GM11168 (cell line): Measurements from ENCODE around the gene HCAR2.
"Not testable (repeated sequence)": the region's sequence is repeated elsewhere in the genome, so short reads cannot be mapped to it uniquely, and the experiment has no call there.

ENCODE experiments used
- in situ Hi-C: fragments of 300-500 bp; cut with MboI; formaldehyde crosslinking; loops from one replicate; pipeline ENCODE4 v1.12.0; 2022; ENCODE audit warnings: low sequenced_read_pairs; ENCODE audit not compliant: unreplicated experiment

The HCAR2 gene

DNA sequence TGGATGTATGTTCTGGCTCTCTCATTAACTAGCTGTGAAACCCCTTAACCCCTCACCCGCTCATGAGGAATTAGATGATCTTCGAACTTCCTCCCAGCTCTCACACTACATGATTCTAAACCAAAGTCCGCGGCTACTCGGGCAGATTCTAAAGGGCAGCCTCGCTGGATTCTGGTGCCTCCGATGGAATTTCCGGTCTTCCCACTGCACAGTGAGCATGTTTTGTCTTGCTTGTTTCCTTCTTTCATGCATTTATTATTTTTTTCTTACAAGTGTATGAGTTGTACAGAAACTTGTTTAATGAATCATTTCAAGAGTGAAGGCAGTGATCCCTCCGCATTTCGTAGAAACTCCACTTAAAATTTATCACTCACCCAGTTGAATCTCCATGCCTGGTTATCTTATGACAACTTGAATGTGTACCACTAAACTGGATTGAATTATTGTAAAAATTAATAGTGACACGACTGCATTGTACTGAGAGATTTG, 17.9 kb upstream of the HCAR2 start:
- in situ Hi-C loops, result no loop called here

DNA sequence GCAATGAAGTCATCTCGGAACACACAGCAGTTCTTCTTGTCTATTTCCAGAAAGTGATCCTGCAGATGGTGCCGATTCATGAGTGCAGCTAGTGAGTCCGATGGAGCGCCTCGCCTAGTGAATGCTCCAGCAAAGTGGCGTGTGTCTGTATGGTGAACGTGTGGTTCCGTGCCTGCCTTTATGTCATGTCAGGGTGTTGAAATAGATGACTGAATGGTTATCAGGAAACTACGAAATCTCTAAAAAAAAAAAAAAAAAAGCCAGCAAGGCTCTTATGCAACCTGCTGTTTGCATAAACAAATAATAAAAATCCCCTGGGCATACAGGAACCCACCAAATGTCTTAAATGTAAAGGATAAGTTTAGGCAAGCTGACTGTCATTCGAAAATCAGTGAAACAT, 13.5 kb upstream of the HCAR2 start, which contains the start of gene HCAR3:
Gene HCAR3, minus strand, starts transcription at position 154 of the 400 bp plus-strand sequence. Its CDS starts 74 bp downstream, at position 80.
- in situ Hi-C loops, result not testable (repeated sequence)

DNA sequence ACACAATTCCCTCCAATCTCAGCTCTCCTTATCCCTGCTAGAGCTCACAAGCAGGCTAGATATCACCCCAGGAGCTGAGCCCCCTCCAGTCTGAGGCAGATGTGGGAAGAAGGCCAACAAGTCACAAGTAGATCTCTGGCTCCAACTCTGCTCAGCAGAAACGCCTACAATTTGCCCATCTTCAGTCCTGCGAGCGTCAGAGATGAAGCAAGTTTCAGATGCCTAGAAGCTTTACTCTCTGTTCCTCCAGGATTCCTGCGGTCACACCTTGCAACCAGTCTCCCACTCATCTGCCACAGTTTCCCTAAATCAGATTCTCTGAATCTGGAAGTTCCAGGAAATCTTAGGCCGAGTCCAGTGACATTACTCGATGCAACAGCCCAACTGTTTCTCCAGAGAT, 12.1 kb upstream of the HCAR2 start:
- in situ Hi-C loops, result not testable (repeated sequence)

DNA sequence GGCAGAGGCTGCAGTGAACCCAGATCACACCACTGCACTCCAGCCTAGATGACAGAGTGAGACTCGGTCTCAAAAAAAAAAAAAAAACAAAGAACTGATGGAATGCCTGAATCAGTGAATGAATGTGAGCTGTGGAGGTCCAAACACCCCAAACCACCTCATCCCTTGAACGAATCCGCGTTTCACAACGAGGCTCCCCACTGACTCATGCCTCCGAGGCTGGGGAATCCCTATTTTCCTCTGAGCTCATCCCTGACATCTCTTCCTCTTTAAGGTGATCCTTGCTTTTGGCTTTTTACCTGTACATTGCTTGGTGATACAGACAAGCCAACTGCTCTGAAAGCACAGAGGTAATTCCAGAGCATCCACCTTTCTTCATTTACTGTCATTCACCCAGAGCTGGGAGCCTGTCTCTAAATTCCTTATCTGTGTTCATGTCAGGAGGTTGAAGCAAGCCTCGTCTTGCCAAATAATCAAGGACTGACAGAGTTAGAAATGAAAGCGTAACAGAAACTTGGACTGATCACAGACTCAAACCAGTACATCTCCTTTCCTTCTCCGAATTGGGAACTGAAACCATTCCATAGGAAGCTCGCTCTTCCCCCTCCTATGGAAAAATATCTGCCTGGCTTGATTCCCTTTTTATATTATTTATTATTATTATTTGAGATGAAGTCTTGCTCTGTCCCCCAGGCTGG, 10.5 kb upstream of the HCAR2 start:
- in situ Hi-C loops, result not testable (repeated sequence)

DNA sequence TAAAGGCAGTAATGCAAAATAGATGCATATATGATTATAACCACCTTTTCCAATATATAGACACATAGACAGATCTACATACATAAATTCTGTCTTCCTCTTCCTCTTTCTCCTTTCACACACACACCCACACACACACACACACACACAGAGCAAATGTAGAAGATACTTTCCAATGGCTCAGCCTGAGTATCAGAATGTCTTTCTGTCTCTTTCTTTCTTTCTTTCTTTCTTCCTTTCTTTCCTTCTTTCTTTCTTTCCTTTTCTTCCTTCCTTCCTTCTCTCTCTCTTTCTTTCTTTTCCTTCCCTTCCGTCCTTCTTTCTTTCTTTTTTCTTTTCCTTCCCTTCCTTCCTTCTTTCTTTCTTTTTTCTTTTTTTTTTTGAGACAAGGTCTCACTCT, 8.1 kb upstream of the HCAR2 start:
- in situ Hi-C loops, result not testable (repeated sequence)

DNA sequence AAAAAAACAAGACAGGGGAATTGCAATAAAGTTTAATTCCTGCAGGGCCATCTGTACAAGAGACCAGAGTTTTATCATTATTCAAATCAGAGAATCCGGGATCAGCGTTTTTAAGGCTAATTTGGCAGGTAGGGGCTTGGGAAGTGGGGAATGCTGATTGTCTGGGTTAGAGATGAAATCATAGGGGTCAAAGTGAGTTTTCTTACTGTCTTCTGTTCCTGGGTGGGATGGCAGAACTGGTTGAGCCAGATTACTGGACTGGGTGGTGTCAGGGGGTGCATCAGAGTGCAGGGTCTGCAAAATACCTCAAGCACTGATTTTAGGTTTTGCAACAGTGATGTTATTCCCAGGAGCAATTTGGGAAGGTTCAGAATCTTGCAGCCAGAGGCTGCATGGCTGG, 7.2 kb upstream of the HCAR2 start:
- in situ Hi-C loops, result not testable (repeated sequence)

DNA sequence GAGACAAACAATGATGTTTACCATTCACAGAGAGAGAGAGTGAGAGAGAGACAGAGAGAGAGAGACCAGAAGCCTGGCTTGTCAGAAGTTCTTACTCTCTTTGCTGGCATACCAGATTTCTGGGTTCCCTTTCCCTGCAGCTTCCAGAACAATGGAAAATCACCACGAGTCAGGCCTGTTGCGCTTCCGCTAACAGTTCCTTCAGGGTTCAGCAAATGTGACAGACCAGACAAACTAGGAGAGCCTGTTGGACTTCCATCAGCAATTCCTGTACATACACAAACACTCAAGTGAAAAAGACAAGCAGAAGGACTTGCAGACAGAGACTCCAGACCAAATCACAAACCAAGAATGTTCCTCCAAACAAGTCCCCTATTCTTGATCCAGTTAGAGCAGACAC, 6.1 kb upstream of the HCAR2 start:
- in situ Hi-C loops, result not testable (repeated sequence)

DNA sequence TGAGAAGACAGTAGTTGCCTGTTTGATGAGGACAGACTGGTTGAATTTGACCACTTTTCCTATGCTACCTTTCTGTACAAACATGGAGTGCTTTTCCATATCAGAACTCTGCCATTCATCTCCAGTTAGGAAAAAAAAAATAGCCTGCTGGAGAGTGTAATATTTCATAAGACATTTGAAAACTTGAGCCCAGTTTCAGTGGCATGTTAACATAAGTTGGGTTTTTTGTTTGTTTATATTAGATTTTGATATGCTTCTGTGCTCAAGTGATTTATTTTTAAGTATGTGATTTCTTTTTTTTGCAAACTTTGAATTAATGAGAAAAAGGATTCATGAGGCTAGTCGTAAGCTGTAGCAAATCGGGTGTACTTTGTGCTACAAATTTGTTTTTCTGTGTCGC, 684 bp upstream of the HCAR2 start:
- in situ Hi-C loops, result not testable (repeated sequence)

DNA sequence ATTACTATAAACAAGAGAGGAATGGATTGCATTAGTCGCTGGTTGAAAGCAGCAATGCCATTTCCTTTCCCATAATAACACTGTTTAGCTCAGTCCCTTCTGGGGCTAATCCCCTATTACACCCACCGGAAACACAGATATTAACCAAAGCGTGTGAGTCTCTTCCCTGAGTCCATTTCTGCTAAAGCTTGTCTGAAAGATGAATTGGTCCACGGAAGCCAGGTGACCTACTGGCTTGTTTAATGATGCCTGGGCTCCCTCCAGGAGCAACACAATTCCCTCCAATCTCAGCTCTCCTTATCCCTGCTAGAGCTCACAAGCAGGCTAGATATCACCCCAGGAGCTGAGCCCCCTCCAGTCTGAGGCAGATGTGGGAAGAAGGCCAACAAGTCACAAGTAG, 1.7 kb downstream of the HCAR2 start:
- in situ Hi-C loops, result not testable (repeated sequence)

DNA sequence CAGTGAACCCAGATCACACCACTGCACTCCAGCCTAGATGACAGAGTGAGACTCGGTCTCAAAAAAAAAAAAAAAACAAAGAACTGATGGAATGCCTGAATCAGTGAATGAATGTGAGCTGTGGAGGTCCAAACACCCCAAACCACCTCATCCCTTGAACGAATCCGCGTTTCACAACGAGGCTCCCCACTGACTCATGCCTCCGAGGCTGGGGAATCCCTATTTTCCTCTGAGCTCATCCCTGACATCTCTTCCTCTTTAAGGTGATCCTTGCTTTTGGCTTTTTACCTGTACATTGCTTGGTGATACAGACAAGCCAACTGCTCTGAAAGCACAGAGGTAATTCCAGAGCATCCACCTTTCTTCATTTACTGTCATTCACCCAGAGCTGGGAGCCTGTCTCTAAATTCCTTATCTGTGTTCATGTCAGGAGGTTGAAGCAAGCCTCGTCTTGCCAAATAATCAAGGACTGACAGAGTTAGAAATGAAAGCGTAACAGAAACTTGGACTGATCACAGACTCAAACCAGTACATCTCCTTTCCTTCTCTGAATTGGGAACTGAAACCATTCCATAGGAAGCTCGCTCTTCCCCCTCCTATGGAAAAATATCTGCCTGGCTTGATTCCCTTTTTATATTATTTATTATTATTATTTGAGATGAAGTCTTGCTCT, 3.0 kb downstream of the HCAR2 start:
- in situ Hi-C loops, result not testable (repeated sequence)

DNA sequence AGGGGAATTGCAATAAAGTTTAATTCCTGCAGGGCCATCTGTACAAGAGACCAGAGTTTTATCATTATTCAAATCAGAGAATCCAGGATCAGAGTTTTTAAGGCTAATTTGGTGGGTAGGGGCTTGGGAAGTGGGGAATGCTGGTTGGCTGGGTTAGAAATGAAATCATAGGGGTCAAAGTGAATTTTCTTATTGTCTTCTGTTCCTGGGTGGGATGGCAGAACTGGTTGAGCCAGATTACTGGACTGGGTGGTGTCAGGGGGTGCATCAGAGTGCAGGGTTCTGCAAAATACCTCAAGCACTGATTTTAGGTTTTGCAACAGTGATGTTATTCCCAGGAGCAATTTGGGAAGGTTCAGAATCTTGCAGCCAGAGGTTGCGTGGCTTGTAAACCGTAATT, 6.2 kb downstream of the HCAR2 start:
- in situ Hi-C loops, result not testable (repeated sequence)

DNA sequence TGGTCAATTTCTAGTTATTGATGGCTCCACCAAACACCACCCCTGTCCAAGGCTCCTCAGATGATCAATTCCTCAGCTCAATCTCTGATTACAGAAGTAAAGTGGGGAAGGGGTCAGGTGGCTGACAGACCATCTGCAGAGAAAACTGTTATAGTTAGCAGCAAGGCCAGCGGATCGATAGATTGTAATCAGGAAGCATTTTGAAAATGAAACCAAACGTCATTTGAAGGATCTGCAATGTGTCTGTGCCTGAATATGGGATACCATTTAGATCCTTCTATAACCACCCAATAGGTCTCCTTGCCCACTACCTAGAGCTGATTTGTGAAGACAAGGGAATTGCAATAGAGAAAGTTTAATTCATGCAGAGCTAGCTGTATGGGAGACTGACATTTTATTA, 11.6 kb downstream of the HCAR2 start:
- in situ Hi-C loops, result no loop called here

DNA sequence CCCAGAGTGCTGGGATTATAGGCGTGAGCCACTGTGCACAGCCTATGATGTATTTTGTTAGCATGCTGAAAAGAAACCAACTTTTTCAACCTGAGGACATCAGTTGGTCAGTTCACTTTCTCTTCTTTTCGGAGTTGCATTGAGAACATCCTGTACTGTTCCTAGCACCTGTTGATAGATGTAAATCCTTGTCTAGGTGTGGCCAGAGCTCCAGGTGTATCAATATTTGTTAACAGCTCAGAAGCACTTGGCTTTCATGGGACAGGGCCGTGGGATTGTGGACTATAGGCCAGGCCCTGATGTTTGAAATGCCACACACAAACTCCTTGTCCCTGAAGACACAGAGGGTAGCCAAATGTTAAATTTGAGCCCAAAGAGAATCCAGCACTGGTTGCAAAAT, 14.9 kb downstream of the HCAR2 start:
- in situ Hi-C loops, result no loop called here

DNA sequence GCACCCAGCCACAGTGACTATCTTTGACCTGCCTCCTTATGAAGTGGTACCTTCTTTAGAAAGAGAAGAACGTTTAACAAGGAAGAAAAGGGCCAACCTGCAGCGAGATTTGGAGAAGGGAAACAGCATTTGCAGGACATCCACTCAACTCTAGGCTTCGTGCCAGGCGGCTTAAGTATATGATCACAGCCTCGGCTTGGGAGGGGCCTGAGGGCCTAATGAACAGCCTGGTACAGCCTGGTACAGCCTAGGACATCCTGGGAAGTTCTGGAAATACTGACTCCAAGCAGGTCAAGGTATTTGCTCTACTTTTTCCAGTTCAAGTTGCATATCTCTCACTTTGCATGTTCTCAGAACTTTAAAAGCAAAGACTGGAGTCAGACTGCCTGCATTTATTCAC, 16.1 kb downstream of the HCAR2 start:
- in situ Hi-C loops, result no loop called here

DNA sequence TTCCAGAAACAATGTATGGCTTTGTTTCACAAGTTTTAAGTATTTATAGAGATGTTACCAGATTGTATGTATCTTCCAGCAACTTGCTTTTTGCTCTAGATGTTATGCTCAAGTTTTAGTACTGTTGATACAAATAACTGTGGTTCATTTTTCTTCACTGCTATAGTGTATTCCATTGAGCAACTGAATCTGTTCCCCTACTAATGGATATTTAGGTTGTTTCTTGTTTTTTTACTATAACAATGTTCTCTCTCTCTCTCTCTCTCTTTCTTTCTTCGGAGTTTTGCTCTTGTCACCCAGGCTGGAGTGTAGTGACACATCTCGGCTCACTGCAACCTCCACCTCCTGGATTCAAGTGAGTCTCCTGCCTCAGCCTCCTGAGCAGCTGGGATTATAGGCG, 16.6 kb downstream of the HCAR2 start:
- in situ Hi-C loops, result no loop called here

DNA sequence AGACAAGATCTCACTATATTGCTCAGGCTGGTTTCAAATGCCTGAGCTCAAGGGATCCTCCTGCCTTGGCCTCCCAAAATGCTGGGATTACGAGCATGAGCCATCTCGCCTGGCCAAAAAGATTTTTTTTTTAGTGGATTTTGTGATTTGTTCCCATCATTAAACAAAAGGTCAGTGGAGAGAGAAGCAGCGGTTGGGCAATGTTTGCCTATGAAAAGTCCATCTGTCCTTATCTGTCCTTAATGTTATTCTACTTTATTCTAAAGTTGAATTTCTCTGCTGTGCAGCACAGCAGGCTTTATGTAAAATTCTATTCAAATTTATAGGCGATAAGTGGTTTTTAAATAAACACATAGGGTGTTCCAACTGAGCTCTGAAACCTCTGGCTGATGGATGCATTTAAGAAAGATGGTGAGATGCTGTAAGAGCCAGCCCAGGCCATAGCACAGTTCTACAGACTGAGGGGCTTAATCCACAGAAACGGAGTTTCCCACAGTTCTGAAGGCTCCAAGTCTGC, 18.8 kb downstream of the HCAR2 start:
- in situ Hi-C loops, result no loop called here

DNA sequence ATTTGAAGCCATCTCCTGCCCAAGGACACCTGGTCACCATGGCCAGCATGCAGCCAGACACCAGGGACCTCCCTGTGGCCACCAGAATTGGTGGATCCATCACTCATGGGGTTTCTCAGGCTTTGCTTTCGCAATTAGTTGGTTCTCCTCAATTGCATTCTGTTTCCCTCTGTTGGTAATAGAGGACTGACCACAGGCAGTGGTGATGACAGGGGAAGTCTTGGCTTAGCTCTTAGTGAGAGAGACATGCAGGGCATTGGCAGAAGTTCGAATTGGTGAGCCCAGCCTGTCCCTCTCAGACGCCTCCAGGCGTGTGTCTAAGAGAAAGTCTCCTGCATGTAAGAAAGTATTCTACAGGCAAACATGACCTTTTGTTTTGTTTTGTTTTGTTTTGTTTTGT, 21.3 kb downstream of the HCAR2 start:
- in situ Hi-C loops, result no loop called here

DNA sequence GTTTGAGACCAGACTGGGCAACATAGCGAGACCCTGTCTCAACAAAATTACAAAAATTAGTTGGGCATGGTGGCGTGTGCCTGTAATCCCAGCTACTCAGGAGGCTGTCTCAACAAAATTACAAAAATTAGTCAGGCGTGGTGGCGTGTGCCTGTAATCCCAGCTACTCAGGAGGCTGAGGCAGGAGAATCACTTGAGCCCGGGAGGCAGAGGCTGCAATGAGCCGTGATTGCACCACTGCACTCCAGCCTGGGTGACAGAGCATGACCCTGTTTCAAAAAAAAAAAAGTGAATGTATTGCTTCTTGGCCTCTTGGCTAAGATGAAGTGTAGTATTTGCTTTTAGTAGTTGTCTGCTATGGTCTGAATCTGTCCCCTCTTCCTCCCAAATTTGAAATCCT, 22.2 kb downstream of the HCAR2 start:
- in situ Hi-C loops, result not testable (repeated sequence)

DNA sequence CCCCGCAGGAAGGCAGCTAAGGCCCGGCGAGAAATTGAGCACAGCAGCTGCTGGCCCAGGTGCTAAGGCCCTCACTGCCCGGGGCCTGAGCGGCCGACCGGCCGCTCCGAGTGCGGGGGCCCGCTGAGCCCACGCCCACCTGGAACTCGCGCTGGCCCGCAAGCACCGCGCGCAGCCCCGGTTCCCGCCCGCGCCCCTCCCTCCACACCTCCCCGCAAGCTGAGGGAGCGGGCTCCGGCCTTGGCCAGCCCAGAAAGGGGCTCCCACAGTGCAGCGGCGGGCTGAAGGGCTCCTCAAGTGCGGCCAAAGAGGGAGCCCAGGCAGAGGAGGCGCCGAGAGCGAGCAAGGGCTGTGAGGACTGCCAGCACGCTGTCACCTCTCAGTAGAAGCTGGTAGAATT, 26.4 kb downstream of the HCAR2 start:
- in situ Hi-C loops, result not testable (repeated sequence)

DNA sequence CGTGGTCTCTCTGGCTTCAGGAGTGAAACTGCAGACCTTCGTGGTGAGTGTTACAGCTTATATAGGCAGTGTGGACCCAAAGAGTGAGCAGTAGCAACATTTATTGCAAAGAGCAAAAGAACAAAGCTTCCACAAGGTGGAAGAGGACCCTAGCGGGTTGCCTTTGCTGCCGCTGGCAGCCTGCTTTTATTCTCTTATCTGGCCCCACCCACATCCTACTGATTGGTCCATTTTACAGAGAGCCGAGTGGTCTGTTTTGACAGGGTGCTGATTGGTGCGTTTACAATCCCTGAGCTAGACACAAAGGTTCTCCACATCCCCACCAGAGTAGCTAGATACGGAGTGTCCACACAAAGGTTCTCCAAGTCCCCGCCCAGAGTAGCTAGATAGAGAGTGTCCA, 27.1 kb downstream of the HCAR2 start:
- in situ Hi-C loops, result not testable (repeated sequence)

DNA sequence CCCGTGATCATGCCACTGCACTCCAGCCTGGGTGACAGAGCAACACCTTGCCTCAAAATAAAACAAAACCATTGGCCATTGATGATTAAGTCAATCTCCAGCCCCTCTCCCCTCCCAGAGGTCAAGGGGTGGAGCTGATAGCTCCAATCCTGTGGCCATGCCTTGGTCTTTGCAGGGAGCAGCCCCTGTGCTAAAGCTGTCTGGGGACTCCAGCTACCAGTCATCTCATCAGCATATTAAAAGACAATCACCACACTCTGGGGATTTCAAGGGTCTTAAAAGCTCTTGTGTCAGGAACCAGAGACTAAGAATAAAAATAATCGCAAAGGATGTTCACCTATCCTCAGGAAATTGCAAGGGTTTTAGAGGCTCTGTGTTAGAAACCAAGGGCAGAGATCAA, 30.6 kb downstream of the HCAR2 start:
- in situ Hi-C loops, result no loop called here
